KBM-7 (cell line): Measurements from ENCODE around the gene TRIM66.
"Not testable (repeated sequence)": the region's sequence is repeated elsewhere in the genome, so short reads cannot be mapped to it uniquely, and the experiment has no call there.

ENCODE experiments used
- DNase-seq: peaks from one replicate; pipeline ENCODE4 v3.0.0-alpha.2; 2015
- in situ Hi-C: fragments of 300-500 bp; cut with MboI; formaldehyde crosslinking; loops from 2 replicates; pipeline ENCODE4 v1.14.3; 2020; ENCODE audit warnings: low sequenced_read_pairs, low pct_unique_long_range_greater_than_20kb, mixed read lengths

TRIM66 gene

DNA sequence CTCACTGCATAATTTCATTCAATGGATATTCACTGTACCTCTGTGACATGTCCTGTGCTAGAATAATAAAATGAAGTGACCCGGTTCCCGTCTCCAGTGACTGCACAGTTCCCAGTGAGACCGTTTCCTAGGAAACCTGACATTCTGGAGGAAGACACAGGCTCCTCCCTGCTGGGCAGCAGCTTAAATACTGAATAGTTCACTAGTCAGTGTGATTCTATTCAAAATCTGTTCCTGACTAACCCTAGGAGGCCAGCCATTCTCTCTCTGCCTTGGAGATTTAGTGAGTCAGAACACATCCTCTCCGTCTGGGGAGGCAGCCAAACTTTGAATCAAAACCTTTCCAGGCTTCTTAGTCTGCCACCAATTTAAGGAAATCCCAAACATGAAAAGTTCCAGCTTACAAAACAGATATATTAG lies 11.3 kb downstream of the TRIM66 start:
- DNase-seq: no peak
- in situ Hi-C loops: no loop called here

DNA sequence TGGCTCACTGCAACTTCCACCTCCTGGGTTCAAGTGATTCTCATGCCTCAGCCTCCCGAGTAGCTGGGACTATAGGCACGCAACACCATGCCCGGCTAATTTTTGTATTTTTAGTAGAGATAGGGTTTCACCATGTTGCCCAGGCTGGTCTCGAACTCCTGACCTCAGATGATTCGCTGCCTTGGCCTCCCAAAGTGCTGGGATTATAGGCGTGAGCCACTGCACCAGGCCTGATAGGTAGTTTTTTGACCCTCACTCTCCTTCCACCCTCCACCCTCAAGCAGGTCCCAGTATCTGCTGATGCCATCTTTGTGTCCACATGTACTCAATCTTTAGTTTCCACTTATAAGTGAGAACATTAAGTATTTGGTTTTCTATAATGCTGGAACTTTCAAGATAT lies 12.4 kb downstream of the TRIM66 start:
- DNase-seq, in situ Hi-C loops: not testable (repeated sequence)

DNA sequence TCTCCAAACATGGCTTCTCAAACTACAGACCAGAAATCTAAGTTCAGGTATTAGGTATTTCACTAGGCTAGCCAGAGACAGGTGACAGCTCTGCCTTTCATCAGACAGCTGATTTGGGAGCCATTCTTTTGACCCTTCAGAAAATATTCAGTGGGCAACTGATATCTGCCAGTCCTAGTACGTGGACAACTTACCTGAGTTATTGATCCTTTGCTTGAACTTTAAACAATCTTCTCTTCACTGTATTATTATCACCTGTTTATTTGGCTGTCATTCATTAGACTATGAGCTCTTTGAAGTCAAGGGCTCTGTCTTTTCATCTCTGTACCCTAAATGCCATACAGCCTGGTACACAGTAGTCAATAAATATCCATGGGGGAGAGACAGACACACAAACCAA lies 17.2 kb downstream of the TRIM66 start:
- DNase-seq: no peak
- in situ Hi-C loops: no loop called here

DNA sequence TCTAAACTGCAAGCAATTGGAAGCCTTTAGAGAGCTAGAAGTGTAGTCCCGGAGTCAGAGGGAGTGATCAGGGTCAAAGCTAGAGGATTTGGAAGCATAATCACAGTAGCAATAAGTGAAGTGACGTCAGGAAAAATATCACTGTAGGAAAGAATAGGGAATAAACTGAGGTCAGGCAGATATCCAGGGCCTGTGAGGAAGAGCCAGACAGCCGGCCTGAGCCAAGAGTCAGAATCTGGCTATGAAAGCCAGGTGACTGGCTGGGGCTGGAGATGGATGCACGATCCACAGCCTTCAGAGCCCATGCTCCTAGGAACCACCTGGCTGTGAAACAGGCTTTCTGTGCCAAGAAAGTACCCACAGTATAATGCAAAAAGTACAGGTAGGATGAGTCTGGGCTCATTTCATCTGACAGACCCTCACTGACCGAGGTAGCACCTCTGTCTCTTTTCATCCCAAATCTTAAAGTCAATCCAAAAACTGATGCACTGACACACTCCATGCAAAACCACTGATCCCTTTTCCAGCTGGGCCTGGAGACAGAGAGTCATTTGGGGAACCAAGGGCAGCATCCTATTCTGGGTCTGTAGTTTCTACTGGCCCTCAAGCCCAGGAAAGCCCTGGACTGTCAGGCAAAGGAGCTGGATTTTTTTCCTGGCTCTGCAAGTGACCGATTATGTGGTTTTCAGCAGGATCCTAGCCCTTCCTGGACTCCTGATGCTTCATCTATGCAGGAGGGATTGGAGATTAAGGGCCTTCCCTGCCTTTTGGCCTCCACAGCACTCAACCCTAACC lies 21.3 kb downstream of the TRIM66 start:
- no peak for DNase-seq
- in situ Hi-C loops: no loop called here

DNA sequence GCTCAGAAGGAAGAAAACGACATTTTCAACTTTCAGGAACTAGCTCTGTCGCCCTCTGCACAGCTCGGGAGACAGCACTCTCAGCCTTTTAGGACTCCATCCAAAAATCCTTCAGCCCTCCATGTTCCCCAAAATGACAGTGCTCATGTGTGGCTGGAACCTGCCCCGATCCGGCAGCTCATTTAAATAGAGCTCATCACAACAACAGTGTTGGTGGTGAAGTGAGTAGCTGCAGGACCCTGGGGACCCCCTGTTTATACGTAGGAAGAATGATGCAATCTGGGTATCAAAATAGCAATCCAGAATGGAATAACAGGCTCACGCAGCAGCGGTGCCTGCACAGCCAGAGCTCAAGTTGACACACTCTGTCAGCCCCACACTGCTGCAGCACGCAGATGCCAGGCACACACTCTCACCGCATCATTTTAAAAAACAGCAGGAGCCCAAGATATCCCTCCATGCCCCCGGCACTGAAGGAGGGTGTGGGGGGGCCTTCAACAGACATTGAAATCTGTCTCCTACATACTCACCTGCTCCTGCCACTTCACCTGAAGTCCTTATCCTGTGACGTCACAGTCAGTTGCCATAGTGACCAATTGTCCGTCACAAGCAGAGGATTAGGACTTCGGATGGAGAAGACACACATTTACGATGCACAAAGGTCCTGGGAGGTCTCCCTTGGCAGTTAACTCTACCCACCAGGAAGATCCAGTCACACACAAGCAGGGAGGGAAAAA lies 24.0 kb downstream of the TRIM66 start:
- DNase-seq: no peak
- in situ Hi-C loops: no loop called here

DNA sequence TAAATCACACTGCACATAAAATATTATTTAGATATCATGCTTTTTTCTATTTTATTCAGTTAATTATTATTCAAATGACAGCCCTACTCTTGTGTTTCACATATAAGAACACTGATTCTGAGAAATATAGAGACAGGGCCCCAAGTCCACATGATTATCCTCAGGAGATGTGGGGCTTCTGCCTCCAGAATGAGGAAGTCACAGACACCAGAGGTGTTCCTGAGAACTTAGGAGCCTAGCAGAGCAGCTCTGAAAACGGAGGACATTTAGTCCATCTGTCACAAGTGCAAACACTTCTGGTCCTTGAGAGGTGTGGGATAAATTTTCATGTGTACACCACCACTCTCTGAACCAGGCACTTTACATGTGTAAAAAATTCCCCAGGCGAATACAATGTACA lies 26.2 kb downstream of the TRIM66 start:
- in situ Hi-C loops: no loop called here
- DNase-seq: peak; percentile 9

DNA sequence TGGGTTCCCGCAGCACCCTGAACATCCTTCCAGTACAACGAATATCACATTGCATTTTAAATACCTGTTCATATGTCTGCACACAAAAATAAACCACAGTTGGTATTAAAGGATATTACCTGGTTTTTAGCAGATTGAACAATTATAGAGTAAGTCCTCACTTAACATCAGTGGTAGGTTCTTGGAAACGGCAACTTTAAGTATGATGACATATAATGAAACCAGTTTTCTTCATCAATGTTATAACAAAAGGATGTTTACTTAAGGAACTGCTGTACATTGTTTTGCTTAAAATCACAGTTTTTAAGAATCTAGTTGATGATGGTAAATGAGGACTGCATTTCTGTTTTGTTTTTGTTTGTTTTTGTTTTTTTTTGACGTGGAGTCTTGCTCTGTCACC lies 28.0 kb downstream of the TRIM66 start:
- in situ Hi-C loops: no loop called here
- no peak for DNase-seq

DNA sequence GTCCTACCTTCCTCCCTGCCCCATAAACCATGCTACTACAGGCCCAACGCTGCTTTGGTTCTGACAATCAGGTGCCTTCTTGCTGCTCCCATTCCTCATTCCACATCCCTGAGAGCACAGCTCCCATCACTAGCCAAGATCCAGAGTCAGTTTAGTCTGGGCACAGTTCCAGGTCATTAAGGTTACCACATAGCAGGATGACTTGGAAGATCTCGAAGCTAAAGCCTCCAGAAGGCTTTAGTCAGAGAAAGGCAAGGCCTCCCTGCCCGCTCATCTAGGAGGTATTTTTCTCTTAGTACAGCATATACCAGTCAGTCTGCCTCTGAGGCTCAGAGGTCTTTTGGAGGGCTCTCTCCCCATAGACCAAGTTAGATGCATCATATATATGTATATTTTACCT lies 30.3 kb downstream of the TRIM66 start:
- in situ Hi-C loops: no loop called here
- no peak for DNase-seq

DNA sequence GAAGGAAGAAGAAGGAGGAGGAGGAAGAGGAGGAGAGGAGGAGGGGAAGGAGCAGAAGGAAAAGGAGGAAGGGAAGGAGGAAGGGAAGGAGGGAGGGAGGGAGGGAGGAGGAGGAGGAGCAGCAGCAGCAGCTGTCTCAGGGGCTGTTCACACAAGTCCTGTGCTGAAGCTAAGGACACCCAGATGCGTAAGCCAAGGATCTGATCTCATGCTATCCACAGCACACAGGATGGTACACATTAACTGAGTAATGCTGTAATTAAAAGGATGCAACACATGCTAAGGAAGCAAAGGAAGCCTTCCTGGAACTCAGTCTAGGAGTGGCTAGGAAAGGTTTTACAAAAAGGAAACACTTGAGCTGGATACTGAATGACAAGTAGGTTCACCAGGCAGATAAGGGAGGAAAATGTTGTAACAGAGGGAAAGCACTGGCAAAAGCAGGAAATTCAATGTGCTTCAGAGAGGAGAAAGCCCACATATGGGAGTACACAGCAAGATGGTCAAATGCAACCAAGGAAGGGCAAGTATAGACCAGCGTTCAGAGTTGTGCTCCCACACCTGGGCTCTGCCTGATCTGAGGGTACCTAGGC lies 32.0 kb downstream of the TRIM66 start:
- in situ Hi-C loops: no loop called here
- DNase-seq: no peak

DNA sequence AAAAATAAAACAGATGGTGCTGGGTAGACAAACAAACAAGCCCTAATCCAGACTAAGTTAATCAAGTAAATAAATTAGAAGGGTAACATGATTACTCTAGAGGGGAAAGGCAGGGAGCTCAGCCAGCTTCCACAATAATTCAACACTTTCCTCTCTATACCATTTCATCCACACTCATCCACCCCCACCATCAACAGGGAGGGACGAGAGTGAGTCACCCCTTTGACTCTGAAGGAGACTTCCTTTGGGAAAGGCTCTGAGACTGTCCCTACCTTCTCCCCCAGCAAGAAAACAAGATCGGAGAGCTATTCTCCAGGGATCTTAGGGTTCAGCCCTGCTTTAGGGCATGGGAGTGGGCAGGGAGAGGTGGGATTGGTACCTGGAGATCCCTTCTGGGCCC lies 33.1 kb downstream of the TRIM66 start:
- in situ Hi-C loops: no loop called here
- no peak for DNase-seq

DNA sequence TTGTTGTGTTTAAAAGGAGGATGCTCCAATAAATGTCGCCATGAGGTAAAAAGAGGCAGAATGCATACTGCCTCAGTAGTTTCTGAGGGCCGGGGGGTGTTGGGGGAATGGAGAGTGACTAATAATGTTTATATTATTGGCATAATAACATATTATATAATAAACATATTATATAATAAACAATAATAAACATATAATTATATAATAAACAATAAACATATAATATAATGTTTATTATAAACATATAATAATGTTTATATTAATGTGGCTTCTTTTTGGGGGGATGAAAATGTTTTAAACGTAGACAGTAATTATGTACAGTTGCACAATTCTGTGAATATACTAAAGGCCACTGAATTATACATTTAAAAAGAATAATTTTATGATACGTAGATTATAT lies 35.6 kb downstream of the TRIM66 start:
- in situ Hi-C loops: no loop called here
- no peak for DNase-seq

DNA sequence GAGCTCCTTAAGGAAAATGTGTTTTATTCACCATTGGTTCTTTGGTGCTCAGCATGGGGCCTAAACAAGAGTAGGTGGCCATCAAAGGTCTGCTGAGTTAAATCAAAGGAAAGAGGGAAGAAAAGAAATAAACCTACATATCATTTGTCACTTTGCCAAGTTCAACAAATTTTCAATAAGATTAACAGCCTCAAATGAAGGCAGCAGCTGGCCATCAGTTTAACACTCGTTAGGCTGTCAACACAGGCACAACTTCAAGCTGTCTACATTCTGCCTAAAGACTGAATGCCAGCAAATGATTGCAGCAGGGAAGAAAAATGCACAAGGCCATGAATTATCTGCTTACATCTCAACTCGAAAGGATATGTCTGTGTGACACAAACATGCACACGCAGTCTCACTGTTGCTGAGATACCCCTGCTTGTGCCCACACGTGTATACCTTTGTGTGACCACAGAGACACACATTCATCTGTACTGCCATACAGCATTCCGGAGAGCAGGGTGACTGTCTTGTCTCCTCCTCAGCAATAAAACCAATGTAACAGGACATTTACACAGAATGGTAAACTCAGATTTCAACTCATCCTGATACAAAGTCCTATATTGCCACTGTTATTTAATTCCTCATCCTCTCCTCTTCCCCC lies 40.1 kb downstream of the TRIM66 start:
- no peak for DNase-seq
- in situ Hi-C loops: no loop called here

DNA sequence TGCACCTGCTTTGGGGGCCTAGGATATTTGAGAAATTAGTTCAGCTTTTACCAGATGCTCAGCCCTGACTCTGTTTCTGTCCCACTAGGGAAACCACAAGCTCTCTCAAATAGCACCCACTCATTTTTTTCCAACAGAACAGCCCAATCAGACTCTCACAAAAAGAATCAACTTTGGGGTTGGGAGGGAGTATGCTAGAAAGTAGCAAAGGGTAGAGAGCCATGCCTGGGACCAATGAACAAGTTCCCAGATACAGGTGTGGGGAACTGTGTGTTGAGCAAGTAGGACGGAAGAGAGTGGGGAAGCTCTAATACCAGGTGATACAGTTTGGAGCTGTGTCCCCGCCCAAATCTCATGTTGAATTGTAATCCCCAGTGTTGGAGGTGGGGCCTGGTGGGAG lies 41.1 kb downstream of the TRIM66 start:
- in situ Hi-C loops: no loop called here
- no peak for DNase-seq

DNA sequence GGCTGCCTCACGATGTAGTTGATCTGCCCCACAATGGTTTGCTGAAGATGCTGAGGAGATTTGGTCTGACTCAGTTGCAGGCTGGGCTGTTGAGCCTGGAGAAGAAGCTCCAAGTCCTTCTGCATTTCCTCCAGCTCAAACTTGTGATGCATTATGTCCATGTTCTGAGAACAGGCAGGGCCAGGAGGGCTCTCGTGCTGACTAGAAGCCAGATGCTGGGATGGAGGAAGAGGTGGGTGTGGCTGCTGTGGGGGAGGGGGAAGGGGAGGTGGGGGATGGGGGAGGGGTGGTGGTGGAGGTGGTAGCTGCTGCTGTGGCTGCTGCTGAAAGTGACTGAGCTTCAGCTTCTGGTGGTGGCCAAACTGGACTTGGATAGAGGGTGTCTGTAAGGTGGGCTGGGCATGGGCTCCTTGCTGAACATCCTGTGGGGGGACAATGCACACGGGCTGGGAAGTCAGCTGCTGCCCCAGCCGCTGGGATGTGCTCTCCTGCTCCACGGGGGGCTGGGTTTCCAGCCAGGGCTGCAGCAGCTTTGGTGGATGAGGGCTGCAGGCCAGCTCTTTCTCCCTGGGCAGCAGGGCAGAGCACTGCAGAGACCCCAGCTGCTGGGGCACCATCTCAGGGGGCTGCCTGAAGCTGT lies 42.1 kb downstream of the TRIM66 start:
- DNase-seq: no peak
- in situ Hi-C loops: no loop called here

DNA sequence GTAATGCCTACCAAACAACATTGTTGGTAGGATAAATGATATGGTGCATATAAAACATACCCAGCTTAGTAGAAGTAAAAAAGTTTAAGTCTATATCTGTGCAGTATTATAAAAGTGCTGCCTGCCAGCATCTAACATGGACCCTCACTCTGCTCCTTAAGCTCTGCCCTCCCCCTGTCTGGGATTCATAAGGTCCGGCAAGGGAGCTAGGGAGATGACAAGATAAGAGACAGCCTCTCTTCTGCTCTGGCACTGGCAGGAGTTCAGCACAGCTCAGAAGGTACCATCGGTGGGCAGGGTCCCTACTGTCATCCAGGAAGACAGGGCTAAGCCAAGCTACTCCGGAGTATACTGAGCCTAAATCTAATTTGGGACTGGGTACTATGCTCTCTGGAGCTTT lies 42.8 kb downstream of the TRIM66 start:
- in situ Hi-C loops: no loop called here
- DNase-seq: no peak

DNA sequence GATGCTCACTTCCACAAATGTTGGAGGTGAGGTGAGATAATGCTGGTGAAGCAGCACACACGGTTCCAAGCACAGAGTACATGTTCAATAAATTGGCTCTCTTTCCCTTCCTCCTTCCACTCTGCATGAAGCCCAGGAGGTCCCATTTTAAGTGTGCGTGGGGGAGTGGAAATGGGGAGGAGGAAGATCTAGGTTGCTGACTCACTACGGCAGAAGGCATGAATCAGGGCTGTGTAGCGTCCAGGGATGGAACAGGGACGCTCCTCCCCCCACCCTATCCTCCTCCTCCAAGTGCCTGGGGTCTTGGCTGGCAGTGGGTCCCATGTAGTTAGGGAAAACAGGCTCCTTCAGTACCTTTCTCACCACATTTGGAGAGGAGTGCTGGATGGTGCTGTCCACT lies 44.2 kb downstream of the TRIM66 start:
- DNase-seq: peak; percentile 4
- in situ Hi-C loops: no loop called here

DNA sequence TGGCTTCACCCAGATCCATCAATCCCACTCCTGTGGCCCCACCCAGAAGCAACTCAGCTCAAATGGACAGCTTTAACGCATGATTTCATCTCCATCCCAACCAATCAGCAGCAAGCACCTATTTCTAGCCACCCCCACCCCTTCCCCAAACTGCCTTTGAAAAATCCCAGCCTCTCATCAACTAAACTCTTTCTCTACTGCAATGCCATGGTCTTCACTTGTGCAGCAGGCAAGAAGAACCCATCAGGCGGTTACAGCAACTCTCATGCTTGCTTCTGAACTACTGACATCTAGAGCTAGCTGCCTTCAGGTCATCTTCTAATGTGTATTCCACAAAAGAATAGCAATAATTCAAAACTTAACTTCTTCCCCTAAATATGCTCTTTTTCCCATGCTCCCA lies 46.3 kb downstream of the TRIM66 start:
- no peak for DNase-seq
- in situ Hi-C loops: no loop called here

DNA sequence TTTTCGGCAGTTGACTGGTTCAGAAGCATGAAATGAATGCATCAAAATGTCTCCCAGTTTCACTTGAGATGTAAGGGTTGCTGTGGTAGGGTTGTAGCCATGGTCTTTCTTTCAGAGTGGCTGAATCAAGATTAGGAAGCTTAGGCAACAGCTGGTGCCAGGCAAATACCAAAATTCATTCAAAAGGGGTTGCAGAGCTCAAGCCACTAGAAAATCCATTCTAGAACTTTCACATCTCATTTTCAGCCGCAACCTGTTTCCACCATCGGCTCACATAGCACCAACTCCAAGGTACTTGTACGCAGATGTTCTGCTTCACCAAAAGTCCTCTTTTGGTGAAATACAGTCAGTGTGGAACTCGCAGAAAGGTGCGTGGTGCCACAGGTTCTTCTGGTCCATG lies 48.0 kb downstream of the TRIM66 start:
- DNase-seq: no peak
- in situ Hi-C loops: no loop called here

DNA sequence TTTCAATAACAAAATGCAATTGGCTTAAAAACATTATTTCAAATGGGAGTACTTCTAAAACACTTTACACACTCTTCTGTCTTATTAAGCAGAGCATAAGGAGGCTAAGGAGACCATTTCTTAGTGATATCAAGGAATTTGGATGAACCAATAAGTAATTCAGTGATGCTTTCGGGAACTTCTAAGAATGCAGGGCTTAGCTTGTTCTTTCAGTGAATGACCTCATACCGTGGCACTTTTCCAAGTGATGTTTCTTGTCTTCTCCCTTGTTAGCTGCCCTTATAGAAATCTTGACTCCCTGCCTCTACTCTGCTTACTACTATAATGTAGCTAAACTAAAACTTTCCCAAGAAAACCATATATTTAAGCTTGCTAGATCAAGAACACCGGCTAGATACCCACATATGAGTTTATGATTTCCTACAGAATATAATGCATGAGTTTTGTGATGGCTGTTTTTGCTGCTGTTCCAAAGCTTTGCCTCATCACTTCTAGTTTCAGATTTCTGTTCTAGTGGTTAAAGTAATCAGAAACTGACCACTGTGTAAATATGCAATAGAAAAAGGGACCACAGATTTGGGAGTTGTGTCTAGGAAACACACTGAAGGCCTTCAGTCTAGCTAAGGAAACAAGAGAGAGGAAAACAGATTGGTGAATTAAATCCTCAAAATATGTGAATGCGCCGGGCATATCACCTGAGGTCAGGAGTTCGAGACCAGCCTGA lies 50.9 kb downstream of the TRIM66 start:
- in situ Hi-C loops: no loop called here
- DNase-seq: no peak
